ENCODE data around the gene SP8. TPM values are rescaled to one million over a fixed set of nuclear protein-coding genes. Genes with fewer than 3 reads are reported as not detected.

Gene SP8
- total RNA-seq, 1 experiment from 2014 or later = not detected

- Histone ChIP-seq H3K9me2 (ENCODE audit: insufficient read depth) (no peaks in the 10 kb centered on the region), H3K9me3 (ENCODE audit: insufficient read depth, low read depth) (no peaks in the 10 kb centered on the region), H3K4me2 (no peak overlapping the region), H3K36me3 (ENCODE audit: low read depth) (no peaks in the 10 kb centered on the region), H3F3A (ENCODE audit: insufficient read depth, low read depth) (no peaks in the 10 kb centered on the region), H3K4me3 (no peak overlapping the region), H3K4me1 (replicated peaks; ENCODE audit: insufficient read depth) (no peaks in the 10 kb centered on the region; the same call in 1 of the 2 replicates), H3K79me2 (ENCODE audit: low read depth) (no peaks in the 10 kb centered on the region), H2AFZ (no peak overlapping the region), H3K27ac (no peak overlapping the region), H4K20me1 (ENCODE audit: insufficient read depth) (no peaks in the 10 kb centered on the region), H3K27me3 (ENCODE audit: insufficient read depth, low read depth) (no peaks in the 10 kb centered on the region)
- no TSS peak for BruUV-seq (replicated peaks)
- no peak for DNase-seq
- ChIA-PET CTCF (no interaction called here), POLR2A (ENCODE audit: unreplicated experiment) (no interaction called here)
- TF ChIP-seq, protein P1, sequence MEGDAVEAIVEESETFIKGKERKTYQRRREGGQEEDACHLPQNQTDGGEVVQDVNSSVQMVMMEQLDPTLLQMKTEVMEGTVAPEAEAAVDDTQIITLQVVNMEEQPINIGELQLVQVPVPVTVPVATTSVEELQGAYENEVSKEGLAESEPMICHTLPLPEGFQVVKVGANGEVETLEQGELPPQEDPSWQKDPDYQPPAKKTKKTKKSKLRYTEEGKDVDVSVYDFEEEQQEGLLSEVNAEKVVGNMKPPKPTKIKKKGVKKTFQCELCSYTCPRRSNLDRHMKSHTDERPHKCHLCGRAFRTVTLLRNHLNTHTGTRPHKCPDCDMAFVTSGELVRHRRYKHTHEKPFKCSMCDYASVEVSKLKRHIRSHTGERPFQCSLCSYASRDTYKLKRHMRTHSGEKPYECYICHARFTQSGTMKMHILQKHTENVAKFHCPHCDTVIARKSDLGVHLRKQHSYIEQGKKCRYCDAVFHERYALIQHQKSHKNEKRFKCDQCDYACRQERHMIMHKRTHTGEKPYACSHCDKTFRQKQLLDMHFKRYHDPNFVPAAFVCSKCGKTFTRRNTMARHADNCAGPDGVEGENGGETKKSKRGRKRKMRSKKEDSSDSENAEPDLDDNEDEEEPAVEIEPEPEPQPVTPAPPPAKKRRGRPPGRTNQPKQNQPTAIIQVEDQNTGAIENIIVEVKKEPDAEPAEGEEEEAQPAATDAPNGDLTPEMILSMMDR (conservative IDR thresholded peaks at IDR 0.05) = no peak
- TF ChIP-seq EZH2 (IDR thresholded peaks at IDR 0.05; ENCODE audit: low read depth) = no peak
- intact Hi-C loops (cut with micrococcal nuclease; ENCODE audit: unreplicated experiment) = no loop called here
Measured at GRCh38 chr7:20748853-20749252, 37.8 kb downstream of the SP8 start.

GRCh38 chr7:20747001-20747400 is 39.7 kb downstream of the SP8 start:
- no TSS peak for BruUV-seq (replicated peaks)
- Histone ChIP-seq H3K27me3 (ENCODE audit: insufficient read depth, low read depth) (no peaks in the 10 kb centered on the region), H3K9me2 (ENCODE audit: insufficient read depth) (no peaks in the 10 kb centered on the region; the same call in 1 of the 2 replicates), H2AFZ (0 out of 2 replicates have a peak overlapping the region, but pooled peaks have one; percentile 34), H3K4me3 (no peak overlapping the region), H3K4me1 (replicated peaks; ENCODE audit: insufficient read depth) (no peaks in the 10 kb centered on the region; the same call in 1 of the 2 replicates), H3K27ac (no peak overlapping the region), H3F3A (ENCODE audit: insufficient read depth, low read depth) (no peaks in the 10 kb centered on the region), H4K20me1 (ENCODE audit: insufficient read depth) (no peaks in the 10 kb centered on the region), H3K79me2 (ENCODE audit: low read depth) (no peaks in the 10 kb centered on the region), H3K36me3 (ENCODE audit: low read depth) (no peaks in the 10 kb centered on the region), H3K4me2 (no peak overlapping the region), H3K9me3 (ENCODE audit: insufficient read depth, low read depth) (no peaks in the 10 kb centered on the region)
- CTCF ChIA-PET = no interaction called here
- TF ChIP-seq EZH2 (IDR thresholded peaks at IDR 0.05; ENCODE audit: low read depth) = no peak
- TF ChIP-seq, protein P1 (conservative IDR thresholded peaks at IDR 0.05) = no peak
- POLR2A ChIA-PET (ENCODE audit: unreplicated experiment) = no interaction called here
- DNase-seq = no peak
- intact Hi-C loops (cut with micrococcal nuclease; ENCODE audit: unreplicated experiment) = no loop called here

GRCh38 chr7:20745702-20746101 is 41.0 kb downstream of the SP8 start:
- no peak overlapping the region for H2AFZ ChIP-seq
- CTCF ChIA-PET = no interaction called here
- no peak overlapping the region for H3K27ac ChIP-seq
- intact Hi-C loops (cut with micrococcal nuclease; ENCODE audit: unreplicated experiment) = no loop called here
- H3K4me2 ChIP-seq = no peak overlapping the region
- POLR2A ChIA-PET (ENCODE audit: unreplicated experiment) = no interaction called here
- no peaks in the 10 kb centered on the region; the same call in 1 of the 2 replicates for H3K9me2 ChIP-seq (ENCODE audit: insufficient read depth)
- H3K4me1 ChIP-seq (replicated peaks; ENCODE audit: insufficient read depth) = no peaks in the 10 kb centered on the region; the same call in 1 of the 2 replicates
- no TSS peak for BruUV-seq (replicated peaks)
- no peaks in the 10 kb centered on the region for H4K20me1 ChIP-seq (ENCODE audit: insufficient read depth)
- no peak for DNase-seq
- no peaks in the 10 kb centered on the region for H3K9me3 ChIP-seq (ENCODE audit: insufficient read depth, low read depth)
- no peaks in the 10 kb centered on the region for H3K36me3 ChIP-seq (ENCODE audit: low read depth)
- no peaks in the 10 kb centered on the region for H3F3A ChIP-seq (ENCODE audit: insufficient read depth, low read depth)
- no peaks in the 10 kb centered on the region for H3K27me3 ChIP-seq (ENCODE audit: insufficient read depth, low read depth)
- no peak for TF ChIP-seq EZH2 (IDR thresholded peaks at IDR 0.05; ENCODE audit: low read depth)
- TF ChIP-seq, protein P1 (conservative IDR thresholded peaks at IDR 0.05) = no peak
- H3K79me2 ChIP-seq (ENCODE audit: low read depth) = no peaks in the 10 kb centered on the region
- H3K4me3 ChIP-seq = no peak overlapping the region

Data from PC-9 (cell line).